ENCODE data around the gene RFTN1.

- TF ChIP-seq, protein P1, sequence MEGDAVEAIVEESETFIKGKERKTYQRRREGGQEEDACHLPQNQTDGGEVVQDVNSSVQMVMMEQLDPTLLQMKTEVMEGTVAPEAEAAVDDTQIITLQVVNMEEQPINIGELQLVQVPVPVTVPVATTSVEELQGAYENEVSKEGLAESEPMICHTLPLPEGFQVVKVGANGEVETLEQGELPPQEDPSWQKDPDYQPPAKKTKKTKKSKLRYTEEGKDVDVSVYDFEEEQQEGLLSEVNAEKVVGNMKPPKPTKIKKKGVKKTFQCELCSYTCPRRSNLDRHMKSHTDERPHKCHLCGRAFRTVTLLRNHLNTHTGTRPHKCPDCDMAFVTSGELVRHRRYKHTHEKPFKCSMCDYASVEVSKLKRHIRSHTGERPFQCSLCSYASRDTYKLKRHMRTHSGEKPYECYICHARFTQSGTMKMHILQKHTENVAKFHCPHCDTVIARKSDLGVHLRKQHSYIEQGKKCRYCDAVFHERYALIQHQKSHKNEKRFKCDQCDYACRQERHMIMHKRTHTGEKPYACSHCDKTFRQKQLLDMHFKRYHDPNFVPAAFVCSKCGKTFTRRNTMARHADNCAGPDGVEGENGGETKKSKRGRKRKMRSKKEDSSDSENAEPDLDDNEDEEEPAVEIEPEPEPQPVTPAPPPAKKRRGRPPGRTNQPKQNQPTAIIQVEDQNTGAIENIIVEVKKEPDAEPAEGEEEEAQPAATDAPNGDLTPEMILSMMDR (IDR thresholded peaks at IDR 0.05): no peak
- no peak for TF ChIP-seq POLR2A (IDR thresholded peaks at IDR 0.05)
Observed at GRCh38 chr3:16477056-16477455, 36.4 kb downstream of the RFTN1 start.

Data from uterus (tissue), 2 donors.